Stimulated activated CD8-positive, alpha-beta memory T cell treated with anti-CD3 and anti-CD28 coated beads, Interleukin-2, amount 100 ng/mL, for 1 hour (primary cell): ENCODE data around the gene RBM26.

Experiments
- DNase-seq, 2 donors: peaks; one replicate each; pipeline ENCODE4 v3.0.0-alpha.2; 2020; ENCODE audit warnings: low read depth in 2 of 2

RBM26 gene

GRCh38 chr13:79423801-79424642 is 18.0 kb upstream of the RBM26 start:
- no peak for DNase-seq

- no peak for DNase-seq
Measured at GRCh38 chr13:79423340-79423739, 17.3 kb upstream of the RBM26 start.

- no peak for DNase-seq
Measured at GRCh38 chr13:79419365-79419764, 13.3 kb upstream of the RBM26 start.

- no peak for DNase-seq
Measured at GRCh38 chr13:79417741-79418140, 11.7 kb upstream of the RBM26 start.

- DNase-seq = no peak
Measured at GRCh38 chr13:79413521-79413920, 7.5 kb upstream of the RBM26 start.

GRCh38 chr13:79409828-79410227 is 3.8 kb upstream of the RBM26 start:
- no peak for DNase-seq

- no peak for DNase-seq
Measured at GRCh38 chr13:79407349-79407979, 1.4 kb upstream of the RBM26 start.

GRCh38 chr13:79406597-79406908 is 498 bp upstream of the RBM26 start:
- DNase-seq = no peak

GRCh38 chr13:79405501-79405830 is 589 bp downstream of the RBM26 start:
- no peak for DNase-seq

GRCh38 chr13:79404985-79405384 is 1.1 kb downstream of the RBM26 start:
- DNase-seq = no peak

- DNase-seq = no peak
Measured at GRCh38 chr13:79404361-79404760, 1.7 kb downstream of the RBM26 start.

GRCh38 chr13:79403113-79403512 is 2.9 kb downstream of the RBM26 start:
- no peak for DNase-seq

GRCh38 chr13:79402679-79403078 is 3.4 kb downstream of the RBM26 start:
- DNase-seq = no peak

GRCh38 chr13:79402074-79402635 is 3.9 kb downstream of the RBM26 start:
- DNase-seq = no peak

- no peak for DNase-seq
Measured at GRCh38 chr13:79401259-79402070, 4.6 kb downstream of the RBM26 start.

- no peak for DNase-seq
Measured at GRCh38 chr13:79398915-79399314, 7.1 kb downstream of the RBM26 start.

- DNase-seq = no peak
Measured at GRCh38 chr13:79398127-79398526, 7.9 kb downstream of the RBM26 start.

- DNase-seq = no peak
Measured at GRCh38 chr13:79395881-79396280, 10.2 kb downstream of the RBM26 start.

GRCh38 chr13:79393564-79394249 is 12.3 kb downstream of the RBM26 start:
- no peak for DNase-seq

GRCh38 chr13:79392882-79393563 is 13.0 kb downstream of the RBM26 start:
- no peak for DNase-seq

- no peak for DNase-seq
Measured at GRCh38 chr13:79389026-79389425, 17.0 kb downstream of the RBM26 start.
